B cell (primary cell): ENCODE results near the gene KLHL30.

Experiments
- EZH2 ChIP-seq: IDR thresholded peaks from 2 replicates; pipeline ENCODE4 v1.6.1; 2012; ENCODE audit warnings: borderline replicate concordance, low read depth, mild to moderate bottlenecking, moderate library complexity, low read length; ENCODE audit not compliant: insufficient read depth, poor library complexity, severe bottlenecking
- TF ChIP-seq, protein P1 (sequence below): fragments of 200-600 bp; IDR thresholded peaks from one replicate; pipeline ENCODE4 v1.8.0; 2022; ENCODE audit warnings: antibody characterized with exemption, mild to moderate bottlenecking

DNA sequence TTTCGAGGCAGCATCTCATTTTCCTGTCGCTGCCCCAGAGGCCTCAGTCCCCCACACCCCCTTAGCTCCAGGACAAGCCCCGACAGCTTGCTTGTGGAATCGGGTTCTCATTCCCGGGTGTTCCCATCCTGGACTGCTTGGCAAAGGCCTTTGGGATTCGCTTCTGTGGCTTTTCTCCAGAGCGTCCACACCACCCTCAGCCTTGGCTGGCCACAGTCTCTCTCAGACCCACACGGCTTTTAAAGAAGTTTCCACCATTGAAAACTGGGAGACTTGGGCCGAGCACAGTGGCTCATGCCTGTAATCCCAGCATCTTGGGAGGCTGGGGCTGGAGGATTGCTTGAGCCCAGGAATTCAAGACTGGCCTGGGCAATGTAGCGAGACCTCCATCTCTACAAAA is 35.6 kb upstream of the KLHL30 start:
- TF ChIP-seq EZH2, result no peak
- TF ChIP-seq, protein P1, sequence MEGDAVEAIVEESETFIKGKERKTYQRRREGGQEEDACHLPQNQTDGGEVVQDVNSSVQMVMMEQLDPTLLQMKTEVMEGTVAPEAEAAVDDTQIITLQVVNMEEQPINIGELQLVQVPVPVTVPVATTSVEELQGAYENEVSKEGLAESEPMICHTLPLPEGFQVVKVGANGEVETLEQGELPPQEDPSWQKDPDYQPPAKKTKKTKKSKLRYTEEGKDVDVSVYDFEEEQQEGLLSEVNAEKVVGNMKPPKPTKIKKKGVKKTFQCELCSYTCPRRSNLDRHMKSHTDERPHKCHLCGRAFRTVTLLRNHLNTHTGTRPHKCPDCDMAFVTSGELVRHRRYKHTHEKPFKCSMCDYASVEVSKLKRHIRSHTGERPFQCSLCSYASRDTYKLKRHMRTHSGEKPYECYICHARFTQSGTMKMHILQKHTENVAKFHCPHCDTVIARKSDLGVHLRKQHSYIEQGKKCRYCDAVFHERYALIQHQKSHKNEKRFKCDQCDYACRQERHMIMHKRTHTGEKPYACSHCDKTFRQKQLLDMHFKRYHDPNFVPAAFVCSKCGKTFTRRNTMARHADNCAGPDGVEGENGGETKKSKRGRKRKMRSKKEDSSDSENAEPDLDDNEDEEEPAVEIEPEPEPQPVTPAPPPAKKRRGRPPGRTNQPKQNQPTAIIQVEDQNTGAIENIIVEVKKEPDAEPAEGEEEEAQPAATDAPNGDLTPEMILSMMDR, result no peak
